Measurements from ENCODE around the gene NTM. TPM values are rescaled to one million over a fixed set of nuclear protein-coding genes. Genes with fewer than 3 reads are reported as not detected.

Gene NTM
- total RNA-seq, 6 donors from 2014 or later, result 4.1 to 151 (median 115) TPM

DNA sequence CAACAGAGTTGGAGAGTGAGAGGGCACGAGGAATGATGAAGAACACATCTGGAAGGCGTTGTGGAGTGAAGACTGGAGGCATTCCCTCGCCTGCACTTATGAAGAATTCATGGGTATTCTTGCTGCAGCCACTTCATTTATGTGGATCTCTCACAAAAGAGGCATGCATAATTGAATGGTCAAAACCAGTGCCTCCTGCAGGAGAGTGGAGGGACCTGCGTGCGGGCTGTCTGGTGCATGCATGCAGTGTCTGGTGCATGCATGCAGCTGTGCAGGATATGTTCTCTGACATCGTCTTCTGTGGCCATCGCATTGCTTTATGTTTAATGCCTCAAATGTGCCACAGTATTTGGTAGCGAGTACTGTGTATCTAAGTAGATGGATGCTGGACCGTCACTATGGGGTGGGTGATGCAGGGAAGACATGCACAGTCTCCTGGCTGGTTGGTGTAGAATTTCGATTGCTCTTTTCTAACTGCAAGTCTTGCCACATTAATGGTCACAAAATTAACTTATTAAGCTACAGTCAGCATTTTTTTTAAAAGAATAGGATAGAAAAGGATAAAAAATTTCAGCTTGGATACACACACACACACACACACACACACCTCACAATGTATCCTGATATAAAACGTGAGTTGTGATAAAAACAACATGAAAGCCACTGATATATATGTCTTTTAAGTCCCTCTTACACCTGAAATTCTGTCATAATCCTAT, 20.9 kb upstream of the NTM start:
- WGBS, 2 donors, result 73 to 78% methylated on average over 9 to 11 of the region's 11 CpGs
- Histone ChIP-seq H3K27ac (no peak overlapping the region), H3K4me3 (no peak overlapping the region), H3K9me3 (no peaks in the 10 kb centered on the region), H3K27me3 (no peaks in the 10 kb centered on the region), H3K36me3 (no peaks in the 10 kb centered on the region), H3K4me1 (no peaks in the 10 kb centered on the region)
- ATAC-seq (ENCODE audit: low FRiP score in 2 of 2) (no peak), DNase-seq (no peak)
- TF ChIP-seq POLR2AphosphoS5 (IDR thresholded peaks at IDR 0.05), result no peak
- no peak for TF ChIP-seq EP300 (IDR thresholded peaks at IDR 0.05)
- no peak for TF ChIP-seq POLR2A (IDR thresholded peaks at IDR 0.05)
- TF ChIP-seq CTCF (IDR thresholded peaks at IDR 0.05), result no peak

- H3K36me3 ChIP-seq, result no peaks in the 10 kb centered on the region
- 75 to 85% methylated on average over 9 of the region's 9 CpGs for WGBS, 2 donors
Observed at GRCh38 chr11:131350872-131351271, 19.5 kb upstream of the NTM start.

DNA sequence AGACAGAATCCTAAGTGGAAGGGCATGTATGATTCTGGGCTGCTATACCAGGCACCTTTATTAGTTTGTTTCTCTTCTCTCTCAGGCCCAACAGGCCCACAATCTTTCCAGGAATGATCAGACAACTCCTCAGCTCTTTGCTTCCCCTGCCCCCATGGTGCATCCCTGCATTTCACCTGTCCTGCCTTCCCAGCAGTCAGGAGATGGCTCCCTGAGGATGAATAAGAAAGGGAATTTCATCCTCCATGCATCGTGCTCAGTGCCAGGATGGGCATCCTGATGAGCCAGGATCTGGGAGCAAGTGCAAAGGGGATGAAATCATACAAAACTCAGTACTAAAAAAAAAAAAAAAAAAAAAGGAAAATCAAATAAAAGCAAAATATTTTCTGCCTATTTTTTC, 18.6 kb upstream of the NTM start:
- ATAC-seq (ENCODE audit: low FRiP score in 2 of 2) (no peak), DNase-seq (no peak)

More at GRCh38 chr11:131350872-131351271, 19.5 kb upstream of the NTM start:
- no peak for DNase-seq
- no peak for ATAC-seq (ENCODE audit: low FRiP score in 2 of 2)
- TF ChIP-seq EP300 (IDR thresholded peaks at IDR 0.05) (no peak), POLR2A (IDR thresholded peaks at IDR 0.05) (no peak), CTCF (IDR thresholded peaks at IDR 0.05) (no peak), POLR2AphosphoS5 (IDR thresholded peaks at IDR 0.05) (no peak)
- H3K27me3 ChIP-seq, result no peaks in the 10 kb centered on the region
- H3K4me3 ChIP-seq, result no peak overlapping the region
- H3K9me3 ChIP-seq, result no peaks in the 10 kb centered on the region
- H3K27ac ChIP-seq, result no peak overlapping the region
- no peaks in the 10 kb centered on the region for H3K4me1 ChIP-seq

DNA sequence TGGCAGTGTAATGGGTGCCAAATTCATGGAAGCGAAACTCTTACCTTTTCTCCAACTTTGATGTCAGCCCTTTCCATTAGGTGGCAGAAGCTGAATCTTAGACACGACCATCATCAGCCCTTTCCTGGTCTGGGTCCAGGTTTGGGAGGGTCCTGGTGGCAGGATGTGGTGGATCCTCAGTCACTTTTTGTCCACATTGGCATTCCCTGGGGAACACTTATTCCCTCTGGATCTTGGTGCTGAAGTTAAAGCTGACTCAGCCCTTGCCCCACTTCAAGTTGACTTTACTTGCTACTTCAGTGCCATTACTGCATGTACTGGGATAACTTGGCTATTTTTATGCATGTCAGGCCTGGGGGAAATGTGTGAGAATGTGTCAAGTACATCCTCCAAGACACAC, 16.6 kb upstream of the NTM start:
- Histone ChIP-seq H3K36me3 (no peaks in the 10 kb centered on the region), H3K27me3 (no peaks in the 10 kb centered on the region), H3K9me3 (no peaks in the 10 kb centered on the region), H3K4me3 (no peak overlapping the region), H3K4me1 (no peaks in the 10 kb centered on the region), H3K27ac (no peak overlapping the region)
- TF ChIP-seq POLR2A (IDR thresholded peaks at IDR 0.05), result no peak
- TF ChIP-seq CTCF (IDR thresholded peaks at IDR 0.05), result no peak
- no peak for TF ChIP-seq POLR2AphosphoS5 (IDR thresholded peaks at IDR 0.05)
- TF ChIP-seq EP300 (IDR thresholded peaks at IDR 0.05), result no peak
- 75 to 84% methylated on average over 2 of the region's 2 CpGs for WGBS, 2 donors
- ATAC-seq (ENCODE audit: low FRiP score in 2 of 2) (no peak), DNase-seq (no peak)

More for the DNA sequence above, 18.6 kb upstream of the NTM start:
- H3K27ac ChIP-seq, result no peak overlapping the region
- H3K27me3 ChIP-seq, result no peaks in the 10 kb centered on the region
- no peaks in the 10 kb centered on the region for H3K36me3 ChIP-seq
- H3K9me3 ChIP-seq, result no peaks in the 10 kb centered on the region
- no peak for TF ChIP-seq POLR2A (IDR thresholded peaks at IDR 0.05)
- H3K4me3 ChIP-seq, result no peak overlapping the region
- 16 to 17% methylated on average over 1 of the region's 1 CpG for WGBS, 2 donors
- no peaks in the 10 kb centered on the region for H3K4me1 ChIP-seq

GRCh38 chr11:131354251-131354701, 16.1 kb upstream of the NTM start:
- no peaks in the 10 kb centered on the region for H3K4me1 ChIP-seq
- no peaks in the 10 kb centered on the region for H3K36me3 ChIP-seq
- no peak for DNase-seq
- H3K27me3 ChIP-seq, result no peaks in the 10 kb centered on the region
- 41 to 46% methylated on average over 5 of the region's 5 CpGs for WGBS, 2 donors
- no peak overlapping the region for H3K4me3 ChIP-seq
- no peaks in the 10 kb centered on the region for H3K9me3 ChIP-seq
- ATAC-seq (ENCODE audit: low FRiP score in 2 of 2), result no peak
- TF ChIP-seq EP300 (IDR thresholded peaks at IDR 0.05), result no peak
- no peak overlapping the region for H3K27ac ChIP-seq

GRCh38 chr11:131356206-131356605, 14.2 kb upstream of the NTM start:
- H3K9me3 ChIP-seq, result no peaks in the 10 kb centered on the region
- H3K27me3 ChIP-seq, result no peaks in the 10 kb centered on the region
- no peaks in the 10 kb centered on the region for H3K4me1 ChIP-seq
- DNase-seq, result no peak
- no peak overlapping the region for H3K4me3 ChIP-seq
- no peaks in the 10 kb centered on the region for H3K36me3 ChIP-seq
- H3K27ac ChIP-seq, result no peak overlapping the region
- TF ChIP-seq POLR2A (IDR thresholded peaks at IDR 0.05) (no peak), CTCF (IDR thresholded peaks at IDR 0.05) (no peak), EP300 (IDR thresholded peaks at IDR 0.05) (no peak), POLR2AphosphoS5 (IDR thresholded peaks at IDR 0.05) (no peak)
- whole genome bisulfite sequencing, 2 donors, result 87 to 92% methylated on average over 6 of the region's 6 CpGs
- ATAC-seq (ENCODE audit: low FRiP score in 2 of 2), result no peak
